ENCODE data around the gene TRO.

The TRO gene

DNA sequence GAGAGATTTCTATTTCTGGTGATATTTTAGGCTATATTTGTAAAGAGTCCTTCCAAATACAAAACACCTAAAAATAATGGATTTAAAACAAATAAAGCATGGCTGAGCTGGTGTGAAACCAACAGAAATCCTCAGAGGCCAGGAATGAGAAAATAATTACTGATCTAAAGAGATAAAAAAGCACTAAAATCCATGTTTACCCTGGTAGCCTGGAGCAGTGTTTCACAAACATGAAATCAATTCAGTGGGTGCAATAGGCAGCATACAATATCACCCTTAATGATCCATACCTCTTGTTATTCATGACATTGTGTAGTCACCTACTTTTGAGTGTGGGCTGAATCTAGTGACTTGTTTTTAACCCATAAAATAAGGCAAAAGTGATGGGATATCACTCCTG is 58.8 kb downstream of the TRO start:
- TF ChIP-seq POLR2AphosphoS5 (IDR thresholded peaks at IDR 0.05; ENCODE audit: low read depth, low read length) (no peak), REST (IDR thresholded peaks at IDR 0.05; ENCODE audit: insufficient read depth in 1 of 2, low read depth in 2 of 2, low read length in 2 of 2) (no peak), TAF1 (IDR thresholded peaks at IDR 0.05; ENCODE audit: borderline replicate concordance, insufficient read depth, low read length) (no peak), SIN3A (IDR thresholded peaks at IDR 0.05; ENCODE audit: borderline replicate concordance, insufficient read depth, low read length) (no peak), FOXP2 (optimal IDR thresholded peaks at IDR 0.05; ENCODE audit: borderline replicate concordance, extremely low read depth, extremely low read length, insufficient read depth) (no peak)

DNA sequence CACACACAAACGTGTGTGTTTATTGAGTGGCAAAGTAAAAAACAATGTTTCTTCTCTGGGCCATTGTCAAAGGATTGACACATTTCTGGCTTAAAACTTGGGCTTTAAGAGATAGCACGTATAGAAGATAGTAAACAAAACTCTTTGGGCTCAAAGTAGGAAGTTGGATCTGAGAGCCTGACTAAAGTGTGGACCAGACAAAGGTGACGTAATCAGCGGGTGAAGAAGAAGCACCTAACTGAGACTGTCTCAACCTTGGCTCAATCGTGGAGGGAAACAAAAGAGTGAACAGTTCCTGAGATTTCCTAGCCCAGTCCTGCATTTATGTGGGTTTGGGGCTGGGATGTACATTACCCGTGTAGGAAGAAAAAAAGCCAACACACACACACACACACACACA is 59.7 kb downstream of the TRO start:
- TF ChIP-seq SIN3A (IDR thresholded peaks at IDR 0.05; ENCODE audit: borderline replicate concordance, insufficient read depth, low read length) = no peak
- no peak for TF ChIP-seq TAF1 (IDR thresholded peaks at IDR 0.05; ENCODE audit: borderline replicate concordance, insufficient read depth, low read length)

Data from PFSK-1 (cell line).